Psoas muscle (tissue), 8 donors: ENCODE data around the gene ZNF609. TPM values are rescaled to one million over a fixed set of nuclear protein-coding genes. Genes with fewer than 3 reads are reported as not detected.
"Not testable (repeated sequence)": the region's sequence is repeated elsewhere in the genome, so short reads cannot be mapped to it uniquely, and the experiment has no call there.

Experiments used
- ATAC-seq, 4 donors: fragments of 200-7000 bp; cut with Tn5 transposase; one replicate each; pipeline ENCODE4 v1.9.1; 2020; ENCODE audit warnings: moderate library complexity in 3 of 4, mild to moderate bottlenecking in 2 of 4
- DNase-seq, 2 donors: peaks; one replicate each; pipeline ENCODE4 v3.0.0-alpha.2; 2020
- H3K27ac ChIP-seq: fragments of 200-600 bp; one replicate; pipeline ENCODE4 v1.8.0; 2022
- H3K27me3 ChIP-seq, 3 donors: fragments of 200-600 bp in 1 of 3; one replicate each; pipeline versions ENCODE4 v1.6.1 to v1.8.0; 2013 to 2022; ENCODE audit warnings: low read length in 2 of 3, mild to moderate bottlenecking in 2 of 3, moderate library complexity in 1 of 3; ENCODE audit not compliant: insufficient read depth in 3 of 3
- H3K36me3 ChIP-seq, 2 donors: fragments of 200-600 bp in 1 of 2; one replicate each; pipeline versions ENCODE4 v1.6.1 to v1.8.0; 2013 to 2022; ENCODE audit warnings: low read depth in 1 of 2, mild to moderate bottlenecking in 1 of 2, moderate library complexity in 1 of 2; ENCODE audit not compliant: insufficient read depth in 1 of 2
- H3K4me1 ChIP-seq: fragments of 200-600 bp; one replicate; pipeline ENCODE4 v1.8.0; 2022
- H3K4me3 ChIP-seq: fragments of 200-600 bp; one replicate; pipeline ENCODE4 v1.8.0; 2022; ENCODE audit warnings: mild to moderate bottlenecking
- H3K9me3 ChIP-seq: fragments of 200-600 bp; one replicate; pipeline ENCODE4 v1.8.0; 2022
- WGBS, 3 donors: extraction: QIAGEN DNeasy Blood & Tissue Kit; methylation state at CpG; one replicate each; pipeline versions ENCODE4 v1.1.6 to v1.1.7; 2013; 5-methylcytosine and 5-hydroxymethylcytosine counted together
- intact Hi-C, 2 donors: fragments of 100-400 bp; cut with DNase I; formaldehyde crosslinking; loops; one replicate each; pipeline versions ENCODE4 v1.11.0 to v1.14.2; 2022
- polyA plus RNA-seq, 3 donors: library from polyadenylated mRNA; stranded (reverse); fragments of 200-250 nt; gene quantifications; one replicate each; pipeline ENCODE4 v1.2.3, GENCODE V29; 2013
- total RNA-seq, 4 donors: library from RNA; stranded (reverse); fragmentation: NEBNext Ultra II Directional in 2 of 4; extraction: Animal tissue kit (Norgen Biotek cat#: 25700) in 2 of 4; gene quantifications; one replicate each; pipeline versions ENCODE4 v1.2.1 to v1.2.4, GENCODE V29; 2021 to 2023
- TF ChIP-seq, protein P1 (sequence below): fragments of 200-600 bp; IDR thresholded peaks from one replicate; pipeline ENCODE4 v1.8.0; 2022; ENCODE audit warnings: antibody characterized with exemption
- donor health status: healthy with polysubstance abuse.
- donor health status: DM: no; HTN: no; CAD: no; lungs with moderate emphysema.
- donor health status: Bipolar disorder and iron deficiency.
- donor health status: healthy.
- donor health status: DM: yes; HTN: yes; CAD: no.
- donor health status: DM: no; HTN: no; CAD: no.
- donor health status: DM: no; HTN: no; CAD: no.
- donor health status: DM: yes; HTN: yes; CAD: no.

Gene ZNF609
- total and polyA plus RNA-seq, 7 donors, result 3.2 to 15.0 (median 10.2) TPM

DNA sequence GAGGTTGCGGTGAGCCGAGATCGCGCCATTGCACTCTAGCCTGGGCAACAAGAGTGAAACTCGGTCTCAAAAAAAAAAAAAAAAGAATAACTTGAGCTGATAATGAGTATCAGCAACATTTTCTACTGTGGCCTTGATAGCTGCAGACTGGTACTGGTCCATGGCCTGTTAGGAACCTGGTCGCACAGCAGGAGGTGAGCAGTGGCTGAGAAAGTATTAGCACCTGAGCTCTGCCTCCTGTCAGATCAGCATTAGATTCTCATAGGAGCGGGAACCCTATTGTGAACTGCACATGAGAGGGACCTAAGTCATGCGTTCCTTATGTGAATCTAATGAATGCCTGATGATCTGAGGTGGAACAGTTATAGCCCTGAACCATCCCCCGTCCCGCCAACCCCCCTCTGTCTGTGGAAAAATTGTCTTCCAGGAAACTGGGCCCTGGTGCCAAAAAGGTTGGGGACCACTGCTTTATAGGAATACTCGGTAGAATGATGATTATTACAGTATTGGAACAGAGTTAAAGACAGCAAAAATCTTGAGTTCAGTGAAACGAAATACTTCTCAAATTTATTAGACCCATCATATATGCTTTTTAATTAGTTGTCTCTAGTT, 126.0 kb downstream of the ZNF609 start:
- H3K27ac ChIP-seq, result no peak overlapping the region
- WGBS, 3 donors, result 85 to 90% (median 88%) methylated on average over 12 of the region's 12 CpGs
- DNase-seq (no peak), ATAC-seq (no peak)
- TF ChIP-seq, protein P1, sequence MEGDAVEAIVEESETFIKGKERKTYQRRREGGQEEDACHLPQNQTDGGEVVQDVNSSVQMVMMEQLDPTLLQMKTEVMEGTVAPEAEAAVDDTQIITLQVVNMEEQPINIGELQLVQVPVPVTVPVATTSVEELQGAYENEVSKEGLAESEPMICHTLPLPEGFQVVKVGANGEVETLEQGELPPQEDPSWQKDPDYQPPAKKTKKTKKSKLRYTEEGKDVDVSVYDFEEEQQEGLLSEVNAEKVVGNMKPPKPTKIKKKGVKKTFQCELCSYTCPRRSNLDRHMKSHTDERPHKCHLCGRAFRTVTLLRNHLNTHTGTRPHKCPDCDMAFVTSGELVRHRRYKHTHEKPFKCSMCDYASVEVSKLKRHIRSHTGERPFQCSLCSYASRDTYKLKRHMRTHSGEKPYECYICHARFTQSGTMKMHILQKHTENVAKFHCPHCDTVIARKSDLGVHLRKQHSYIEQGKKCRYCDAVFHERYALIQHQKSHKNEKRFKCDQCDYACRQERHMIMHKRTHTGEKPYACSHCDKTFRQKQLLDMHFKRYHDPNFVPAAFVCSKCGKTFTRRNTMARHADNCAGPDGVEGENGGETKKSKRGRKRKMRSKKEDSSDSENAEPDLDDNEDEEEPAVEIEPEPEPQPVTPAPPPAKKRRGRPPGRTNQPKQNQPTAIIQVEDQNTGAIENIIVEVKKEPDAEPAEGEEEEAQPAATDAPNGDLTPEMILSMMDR, result no peak
- intact Hi-C loops, result no loop called here
- no peaks in the 10 kb centered on the region for H3K27me3 ChIP-seq
- H3K4me1 ChIP-seq, result peaks cover 6% of the 10 kb centered on the region
- peaks cover 4% of the 10 kb centered on the region for H3K9me3 ChIP-seq
- no peaks in the 10 kb centered on the region for H3K36me3 ChIP-seq
- H3K4me3 ChIP-seq, result no peak overlapping the region

DNA sequence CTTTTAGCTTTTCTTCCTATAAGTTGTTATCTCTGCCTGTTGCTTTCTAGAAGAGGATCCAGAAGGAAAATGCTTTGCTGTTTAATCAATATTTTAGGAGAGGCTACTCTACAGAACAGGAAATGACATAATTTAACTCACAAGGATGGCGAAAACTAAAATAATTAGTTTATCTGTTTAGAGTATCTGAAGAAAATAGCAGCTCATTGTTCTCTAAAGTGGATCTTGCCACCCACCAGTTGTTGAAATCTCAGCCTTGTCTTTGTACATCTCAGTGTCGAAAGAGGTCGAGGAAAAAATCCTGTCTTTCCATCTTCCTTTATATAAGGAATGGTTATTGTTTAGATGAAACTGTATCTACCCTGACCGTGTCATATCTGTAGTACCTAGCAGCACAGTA, 126.6 kb downstream of the ZNF609 start:
- Histone ChIP-seq H3K9me3 (no peaks in the 10 kb centered on the region), H3K36me3 (no peaks in the 10 kb centered on the region), H3K4me3 (no peak overlapping the region), H3K27ac (no peak overlapping the region), H3K27me3 (no peaks in the 10 kb centered on the region), H3K4me1 (peaks cover 6% of the 10 kb centered on the region)
- no peak for ATAC-seq
- no peak for DNase-seq
- TF ChIP-seq, protein P1, result no peak
- intact Hi-C loops, result no loop called here
- WGBS, 3 donors, result 87 to 91% (median 88%) methylated on average over 4 of the region's 4 CpGs

DNA sequence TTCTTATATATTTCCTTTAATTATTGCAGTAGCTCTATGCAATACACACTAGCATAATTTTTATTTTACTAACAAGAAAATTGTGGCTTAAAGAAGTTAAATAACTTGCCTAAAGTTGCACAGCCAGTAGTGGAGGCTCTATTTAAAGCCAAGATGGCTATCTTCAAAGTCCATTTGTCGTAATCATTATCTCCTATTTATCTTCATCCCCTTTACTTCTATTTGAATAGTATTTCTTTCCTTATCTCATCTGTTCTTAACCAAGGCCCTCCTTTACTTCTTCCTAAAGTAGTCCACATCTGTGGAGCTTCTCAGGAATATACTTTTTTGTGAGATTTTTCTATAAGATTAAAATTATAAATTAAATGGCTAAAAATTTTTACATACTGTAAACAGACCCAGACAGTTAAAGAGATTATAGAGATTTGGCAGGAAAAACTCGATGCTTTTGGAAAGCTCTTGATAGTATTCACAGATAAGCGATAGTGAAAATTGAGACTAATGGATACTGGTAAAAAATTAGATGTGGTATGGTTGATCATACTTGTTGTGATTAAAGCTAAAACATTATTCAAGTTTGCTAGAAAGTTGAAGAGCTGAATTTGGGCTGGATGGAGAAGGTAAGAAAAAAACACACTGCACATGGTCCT, 129.2 kb downstream of the ZNF609 start:
- no peak for ATAC-seq
- Histone ChIP-seq H3K27ac (no peak overlapping the region), H3K4me3 (no peak overlapping the region), H3K36me3 (no peaks in the 10 kb centered on the region), H3K4me1 (peaks cover 6% of the 10 kb centered on the region), H3K9me3 (no peaks in the 10 kb centered on the region), H3K27me3 (no peaks in the 10 kb centered on the region)
- whole genome bisulfite sequencing, 3 donors, result 67 to 76% (median 70%) methylated on average over 3 of the region's 3 CpGs
- intact Hi-C loops, result no loop called here
- TF ChIP-seq, protein P1, result no peak
- DNase-seq, result no peak

DNA sequence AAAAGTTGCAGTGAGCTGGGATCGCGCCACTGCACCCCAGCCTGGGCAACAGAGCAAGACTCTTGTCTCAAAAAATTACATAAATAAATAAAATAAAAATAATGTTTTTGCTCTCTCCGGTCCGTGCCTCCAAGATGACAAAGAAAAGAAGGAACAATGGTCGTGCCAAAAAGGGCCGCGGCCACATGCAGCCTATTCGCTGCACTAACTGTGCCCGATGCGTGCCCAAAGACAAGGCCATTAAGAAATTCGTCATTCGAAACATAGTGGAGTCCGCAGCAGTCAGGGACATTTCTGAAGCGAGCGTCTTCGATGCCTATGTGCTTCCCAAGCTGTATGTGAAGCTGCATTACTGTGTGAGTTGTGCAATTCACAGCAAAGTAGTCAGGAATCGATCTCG, 132.5 kb downstream of the ZNF609 start:
- H3K36me3 ChIP-seq, H3K9me3 ChIP-seq, H3K27ac ChIP-seq, H3K4me3 ChIP-seq, H3K4me1 ChIP-seq, intact Hi-C loops, H3K27me3 ChIP-seq, ATAC-seq, DNase-seq: not testable (repeated sequence)
- 96 to 98% (median 98%) methylated on average over 18 of the region's 18 CpGs for WGBS, 3 donors

DNA sequence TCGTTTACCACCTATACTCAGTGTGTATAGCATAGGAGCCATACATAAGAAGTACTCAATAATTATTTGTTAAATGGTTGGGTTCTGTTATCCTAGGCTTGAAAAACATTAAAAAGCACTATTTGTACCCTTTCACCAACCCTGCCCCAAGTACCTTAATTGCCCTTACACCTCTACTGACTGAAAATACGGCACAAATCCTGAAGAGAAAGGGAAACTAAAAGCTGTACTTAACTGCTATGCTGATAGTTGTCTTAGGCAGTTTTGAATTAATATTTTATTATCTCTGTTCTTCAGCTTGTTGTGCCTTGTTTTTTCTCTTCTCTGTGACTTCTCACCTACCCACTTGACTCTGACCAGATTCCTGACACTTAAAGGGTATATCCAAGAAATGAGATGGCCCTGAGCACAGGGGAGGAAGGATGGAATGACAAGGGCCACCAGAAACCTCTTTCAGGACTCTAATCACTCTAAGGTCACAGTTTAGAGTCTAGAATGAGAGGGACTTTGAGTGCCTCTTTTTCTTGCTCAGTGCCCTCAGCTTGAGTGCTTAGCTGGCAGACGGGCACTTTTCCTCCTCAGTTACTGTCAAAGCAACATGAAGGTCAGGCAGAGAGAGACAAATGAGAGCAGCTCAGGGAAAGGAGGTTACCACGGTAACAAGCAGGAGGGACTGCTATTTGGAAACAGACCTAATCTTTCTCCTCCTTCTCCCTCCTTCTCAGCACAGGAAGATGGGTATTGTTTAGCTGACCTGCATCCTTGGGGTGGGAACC, 136.5 kb downstream of the ZNF609 start:
- peak in 1 of 4 donors; percentile 36 for ATAC-seq
- Histone ChIP-seq H3K4me3 (no peak overlapping the region), H3K27ac (no peak overlapping the region), H3K36me3 (no peaks in the 10 kb centered on the region), H3K4me1 (peaks cover 8% of the 10 kb centered on the region), H3K9me3 (no peaks in the 10 kb centered on the region), H3K27me3 (no peaks in the 10 kb centered on the region)
- WGBS, 3 donors, result 44 to 66% (median 54%) methylated on average over 4 of the region's 4 CpGs
- TF ChIP-seq, protein P1, result no peak
- intact Hi-C loops, result no loop called here
- no peak for DNase-seq
